Loucy (cell line): ENCODE data around the gene MRPL28.

Experiments used
- H2AFZ ChIP-seq: fragments of 200-600 bp; sonication (generic); 2 replicates; pipeline ENCODE4 v1.6.0; 2016; ENCODE audit warnings: antibody characterized with exemption, mild to moderate bottlenecking, low read length, moderate library complexity
- H3F3A ChIP-seq: fragments of 200-600 bp; 2 replicates; pipeline ENCODE4 v1.6.0; 2016; ENCODE audit warnings: antibody characterized with exemption, low read depth, mild to moderate bottlenecking
- H3K27me3 ChIP-seq: fragments of 200-600 bp; sonication (generic); 2 replicates; pipeline ENCODE4 v1.6.1; 2014; ENCODE audit warnings: low read length, mild to moderate bottlenecking; ENCODE audit not compliant: insufficient read depth, poor library complexity, severe bottlenecking
- H3K36me3 ChIP-seq: fragments of 200-600 bp; sonication (generic); 2 replicates; pipeline ENCODE4 v1.6.1; 2016; ENCODE audit warnings: low read length; ENCODE audit not compliant: insufficient read depth
- H3K4me1 ChIP-seq: fragments of 200-600 bp; sonication (generic); 2 replicates; pipeline ENCODE4 v1.5.1; 2014; ENCODE audit warnings: low read length, mild to moderate bottlenecking; ENCODE audit not compliant: insufficient read depth, poor library complexity, severe bottlenecking
- H3K4me2 ChIP-seq: fragments of 200-600 bp; sonication (generic); 2 replicates; pipeline ENCODE4 v1.6.0; 2014; ENCODE audit warnings: antibody characterized with exemption, low read length, low read depth, mild to moderate bottlenecking; ENCODE audit not compliant: poor library complexity, severe bottlenecking
- H3K4me3 ChIP-seq: fragments of 200-600 bp; sonication (generic); 2 replicates; pipeline ENCODE4 v1.5.1; 2014; ENCODE audit warnings: low read length, mild to moderate bottlenecking, mixed read lengths; ENCODE audit not compliant: poor library complexity, severe bottlenecking
- H3K79me2 ChIP-seq: fragments of 200-600 bp; sonication (generic); 2 replicates; pipeline ENCODE4 v1.6.1; 2014; ENCODE audit warnings: low read length; ENCODE audit not compliant: insufficient read depth
- H3K9ac ChIP-seq: fragments of 200-600 bp; sonication (generic); 2 replicates; pipeline ENCODE4 v1.6.0; 2014; ENCODE audit warnings: mild to moderate bottlenecking, low read depth, low read length, moderate library complexity; ENCODE audit not compliant: poor library complexity, severe bottlenecking
- H3K9me2 ChIP-seq: fragments of 200-600 bp; sonication (generic); replicated peaks from 2 replicates; pipeline ENCODE4 v1.6.1; 2016; ENCODE audit warnings: low read depth, low read length, mixed read lengths
- H3K9me3 ChIP-seq: fragments of 200-600 bp; sonication (generic); 2 replicates; pipeline ENCODE4 v1.6.1; 2014; ENCODE audit warnings: mild to moderate bottlenecking, antibody characterized with exemption, low read length, low read depth; ENCODE audit not compliant: insufficient read depth
- H4K20me1 ChIP-seq: fragments of 200-600 bp; sonication (generic); 2 replicates; pipeline ENCODE4 v1.6.0; 2014; ENCODE audit warnings: antibody characterized with exemption, low read length, mild to moderate bottlenecking; ENCODE audit not compliant: insufficient read depth, poor library complexity, severe bottlenecking
- EZH2phosphoT487 ChIP-seq: fragments of 200-600 bp; IDR thresholded peaks from 2 replicates; pipeline ENCODE4 v1.6.1; 2018; ENCODE audit warnings: antibody characterized with exemption, mild to moderate bottlenecking, moderate library complexity, borderline replicate concordance
- TF ChIP-seq, protein P1 (sequence below): fragments of 200-600 bp; sonication (generic); conservative IDR thresholded peaks from 2 replicates; pipeline ENCODE4 v1.5.1; 2014; ENCODE audit warnings: mild to moderate bottlenecking, antibody characterized with exemption, low read length

Gene MRPL28

DNA sequence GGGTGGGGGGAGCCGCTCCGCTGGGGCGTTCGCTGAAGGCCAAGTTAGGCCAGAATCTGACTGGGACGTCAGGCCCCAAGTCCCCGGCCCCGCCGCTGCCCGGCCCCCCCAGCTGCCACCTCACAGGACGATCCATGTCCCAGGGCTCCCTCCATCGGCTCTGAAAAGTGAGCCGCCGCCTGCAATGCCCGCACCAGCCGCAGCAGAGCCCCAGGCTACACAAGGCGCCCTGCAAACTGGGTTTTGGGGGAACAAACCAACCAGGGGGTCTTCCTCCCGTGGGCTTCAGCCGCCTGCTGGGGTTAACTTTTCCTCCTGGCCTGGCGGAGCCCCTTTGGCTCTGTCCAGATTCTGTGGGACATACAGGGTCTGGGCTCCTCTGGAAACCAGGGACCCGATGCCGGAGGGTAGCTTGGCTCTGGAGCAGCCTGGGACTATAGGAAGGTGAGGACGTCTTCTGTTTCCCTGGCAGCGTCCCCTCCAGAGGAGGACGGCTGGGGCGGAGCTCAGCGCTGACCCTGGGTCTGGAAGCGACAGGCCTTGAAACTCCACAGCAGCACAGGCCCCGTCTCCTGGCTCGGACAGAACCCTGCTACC lies 27.5 kb upstream of the MRPL28 start:
- H3F3A ChIP-seq = 0 out of 2 replicates have a peak, but pooled peaks cover 3% of the 10 kb centered on the region
- H3K4me2 ChIP-seq = peak overlapping the region; percentile 20
- no peak overlapping the region for H2AFZ ChIP-seq
- no peak for TF ChIP-seq EZH2phosphoT487
- TF ChIP-seq, protein P1, sequence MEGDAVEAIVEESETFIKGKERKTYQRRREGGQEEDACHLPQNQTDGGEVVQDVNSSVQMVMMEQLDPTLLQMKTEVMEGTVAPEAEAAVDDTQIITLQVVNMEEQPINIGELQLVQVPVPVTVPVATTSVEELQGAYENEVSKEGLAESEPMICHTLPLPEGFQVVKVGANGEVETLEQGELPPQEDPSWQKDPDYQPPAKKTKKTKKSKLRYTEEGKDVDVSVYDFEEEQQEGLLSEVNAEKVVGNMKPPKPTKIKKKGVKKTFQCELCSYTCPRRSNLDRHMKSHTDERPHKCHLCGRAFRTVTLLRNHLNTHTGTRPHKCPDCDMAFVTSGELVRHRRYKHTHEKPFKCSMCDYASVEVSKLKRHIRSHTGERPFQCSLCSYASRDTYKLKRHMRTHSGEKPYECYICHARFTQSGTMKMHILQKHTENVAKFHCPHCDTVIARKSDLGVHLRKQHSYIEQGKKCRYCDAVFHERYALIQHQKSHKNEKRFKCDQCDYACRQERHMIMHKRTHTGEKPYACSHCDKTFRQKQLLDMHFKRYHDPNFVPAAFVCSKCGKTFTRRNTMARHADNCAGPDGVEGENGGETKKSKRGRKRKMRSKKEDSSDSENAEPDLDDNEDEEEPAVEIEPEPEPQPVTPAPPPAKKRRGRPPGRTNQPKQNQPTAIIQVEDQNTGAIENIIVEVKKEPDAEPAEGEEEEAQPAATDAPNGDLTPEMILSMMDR = no peak
- no peaks in the 10 kb centered on the region for H3K9me2 ChIP-seq
- no peaks in the 10 kb centered on the region for H3K79me2 ChIP-seq
- H3K36me3 ChIP-seq = no peaks in the 10 kb centered on the region
- no peaks in the 10 kb centered on the region for H4K20me1 ChIP-seq
- H3K9ac ChIP-seq = no peak overlapping the region
- no peaks in the 10 kb centered on the region for H3K9me3 ChIP-seq
- H3K4me1 ChIP-seq = peaks cover 4% of the 10 kb centered on the region
- H3K4me3 ChIP-seq = no peak overlapping the region
- no peaks in the 10 kb centered on the region for H3K27me3 ChIP-seq

DNA sequence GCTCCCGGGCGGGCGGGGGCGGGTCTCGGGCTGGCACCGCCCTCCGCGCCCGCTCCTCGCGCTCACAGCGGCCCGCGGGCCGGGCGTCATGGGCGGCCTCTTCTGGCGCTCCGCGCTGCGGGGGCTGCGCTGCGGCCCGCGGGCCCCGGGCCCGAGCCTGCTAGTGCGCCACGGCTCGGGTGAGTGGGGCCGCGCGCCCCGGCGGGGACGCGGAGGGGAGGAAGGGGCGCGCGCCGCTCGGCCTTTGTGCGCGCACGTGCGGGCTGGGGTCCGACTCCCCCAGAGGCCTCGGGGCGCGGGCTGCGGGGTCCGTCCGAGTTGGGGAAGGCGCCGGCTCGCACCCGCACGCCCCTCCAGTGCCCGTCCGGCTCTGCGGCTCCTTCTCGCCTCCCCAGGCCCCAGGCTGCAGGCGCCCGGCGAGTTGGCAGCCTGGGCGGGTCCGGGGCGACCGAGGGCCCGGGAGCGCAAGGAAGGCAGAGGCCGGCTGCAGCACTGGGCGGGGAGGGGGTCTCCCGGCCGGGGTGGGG lies 26.9 kb upstream of the MRPL28 start, which contains the start of gene NME4:
TSS of gene NME4 (plus strand) at position 65 of the 527 bp plus-strand sequence. CDS start at position 89, 24 bp downstream.
- H3K9ac ChIP-seq = peak within 1 kb of the TSS; percentile 73
- H3K4me3 ChIP-seq = peak within 1 kb of the TSS; percentile 85
- H4K20me1 ChIP-seq = no peaks in the 10 kb centered on the region
- H2AFZ ChIP-seq = peak within 1 kb of the TSS; percentile 95
- TF ChIP-seq EZH2phosphoT487 = no peak
- TF ChIP-seq, protein P1 = no peak
- H3K79me2 ChIP-seq = no peaks in the 10 kb centered on the region
- H3K9me3 ChIP-seq = no peaks in the 10 kb centered on the region
- peaks cover 4% of the 10 kb centered on the region for H3K4me1 ChIP-seq
- peak within 1 kb of the TSS; percentile 89 for H3K4me2 ChIP-seq
- 0 out of 2 replicates have a peak, but pooled peaks cover 3% of the 10 kb centered on the region for H3F3A ChIP-seq
- no peaks in the 10 kb centered on the region for H3K9me2 ChIP-seq
- no peaks in the 10 kb centered on the region for H3K27me3 ChIP-seq
- H3K36me3 ChIP-seq = no peaks in the 10 kb centered on the region

DNA sequence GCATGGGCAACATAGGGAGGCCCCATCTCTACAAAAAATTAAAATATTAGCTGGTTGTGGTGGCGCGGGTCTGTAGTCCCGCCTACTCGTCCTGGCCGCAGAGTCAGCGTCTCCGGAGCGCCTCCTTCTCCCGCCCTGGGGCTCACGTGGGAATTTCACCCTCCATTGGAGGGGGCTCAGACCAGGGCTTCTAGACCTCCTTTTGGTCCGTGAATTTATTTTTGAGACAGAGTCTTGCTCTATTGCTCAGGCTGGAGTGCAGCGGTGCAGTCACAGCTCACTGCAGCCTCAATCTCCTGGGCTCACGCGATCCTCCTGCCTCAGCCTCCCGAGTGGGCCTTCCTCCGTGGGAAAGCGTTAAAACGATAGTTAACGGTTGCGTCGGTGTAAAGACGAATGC lies 26.3 kb upstream of the MRPL28 start:
- TF ChIP-seq, protein P1 = no peak
- TF ChIP-seq EZH2phosphoT487 = no peak

More for the DNA sequence above, 26.3 kb upstream of the MRPL28 start:
- H4K20me1 ChIP-seq = no peaks in the 10 kb centered on the region
- H3F3A ChIP-seq = 0 out of 2 replicates have a peak, but pooled peaks cover 3% of the 10 kb centered on the region
- no peaks in the 10 kb centered on the region for H3K9me3 ChIP-seq
- peaks cover 4% of the 10 kb centered on the region for H3K4me1 ChIP-seq
- H3K4me2 ChIP-seq = peak overlapping the region; percentile 89
- peak overlapping the region; percentile 73 for H3K9ac ChIP-seq
- H3K4me3 ChIP-seq = peak overlapping the region; percentile 85
- H2AFZ ChIP-seq = peak overlapping the region; percentile 95
- H3K36me3 ChIP-seq = no peaks in the 10 kb centered on the region
- no peaks in the 10 kb centered on the region for H3K79me2 ChIP-seq
- no peaks in the 10 kb centered on the region for H3K9me2 ChIP-seq
- H3K27me3 ChIP-seq = no peaks in the 10 kb centered on the region
